Measurements from ENCODE around the gene GLYATL1. TPM values are rescaled to one million over a fixed set of nuclear protein-coding genes. Genes with fewer than 3 reads are reported as not detected.
A peak's percentile ranks its signal among the peaks of the same experiment; 100 is the strongest.

The GLYATL1 gene
- total and polyA plus RNA-seq, 2 of the 13 experiments (the other 11 are each of a cell fraction or from before 2014, with no cell fraction given), result 0.17 TPM; not detected in 1

- no peak for TF ChIP-seq SOX13 (IDR thresholded peaks at IDR 0.05)
- TF ChIP-seq SOX13 (CRISPR knock-in tag; conservative IDR thresholded peaks at IDR 0.05 in 1 of 2, IDR thresholded peaks at IDR 0.05 in 1 of 2), result peak in 1 of 2 experiments; percentile 29; a peak in 1 of 4 replicates
- TF ChIP-seq TGIF2 (CRISPR knock-in tag; IDR thresholded peaks at IDR 0.05), result no peak
- TF ChIP-seq NFYB (CRISPR knock-in tag; IDR thresholded peaks at IDR 0.05), result no peak
- TF ChIP-seq ZNF407 (CRISPR knock-in tag; IDR thresholded peaks at IDR 0.05; ENCODE audit: not compliant biosample characterization), result no peak
- TF ChIP-seq U2AF2 (IDR thresholded peaks at IDR 0.05; ENCODE audit: low read depth, low read length), result no peak
- TF ChIP-seq CHCHD3 (CRISPR knock-in tag; IDR thresholded peaks at IDR 0.05), result no peak
- TF ChIP-seq ZMYM4 (CRISPR knock-in tag; IDR thresholded peaks at IDR 0.05), result no peak
- TF ChIP-seq PBX3 (CRISPR knock-in tag; IDR thresholded peaks at IDR 0.05; ENCODE audit: borderline replicate concordance), result no peak
- TF ChIP-seq ZNF256 (CRISPR knock-in tag; conservative IDR thresholded peaks at IDR 0.05), result no peak
- TF ChIP-seq ZBTB40 (IDR thresholded peaks at IDR 0.05), result no peak
- no peak for TF ChIP-seq ZBTB40 (CRISPR knock-in tag; IDR thresholded peaks at IDR 0.05)
Measured at GRCh38 chr11:58926251-58926650, 13.0 kb upstream of the GLYATL1 start (continued).
